ENCODE data around the gene ZFPM1. TPM values are rescaled to one million over a fixed set of nuclear protein-coding genes. Genes with fewer than 3 reads are reported as not detected.

ZFPM1 gene
- total RNA-seq, 1 experiment from 2014 or later, result 14.6 TPM

- no peak overlapping the region for H2AFZ ChIP-seq (ENCODE audit: low read depth, low read length, poor library complexity, severe bottlenecking)
- no peaks in the 10 kb centered on the region for H4K20me1 ChIP-seq (ENCODE audit: insufficient read depth)
- no peaks in the 10 kb centered on the region for H3K4me1 ChIP-seq (ENCODE audit: control insufficient read depth in 1 of 2, insufficient read depth in 2 of 2, low read length in 2 of 2)
- ChIA-PET POLR2A (no interaction called here), CTCF (no interaction called here), RAD21 (ENCODE audit: low non-redundant PET in 1 of 2, low total read pairs in 2 of 2, uncharacterized antibody in 2 of 2, unreplicated experiment in 2 of 2) (interaction anchor here in 1 of 2 experiments (0.7 kb wide), 1 partner anchor 864 kb away, joined by 3 read pairs; no protein-coding TSS in a partner anchor)
- H3K79me2 ChIP-seq (ENCODE audit: insufficient read depth, low read length), result no peaks in the 10 kb centered on the region
- no peaks in the 10 kb centered on the region for H3K9me3 ChIP-seq (ENCODE audit: control insufficient read depth in 1 of 2, insufficient read depth in 1 of 2, low read depth in 1 of 2, low read length in 2 of 2)
- no peaks in the 10 kb centered on the region for H3K27me3 ChIP-seq (ENCODE audit: insufficient read depth, low read length)
- BruUV-seq (replicated peaks), result no TSS peak
- no peak overlapping the region for H3K9ac ChIP-seq (ENCODE audit: low read length)
- no peak for TF ChIP-seq REST (IDR thresholded peaks at IDR 0.05; ENCODE audit: low read depth)
- TF ChIP-seq JUND (IDR thresholded peaks at IDR 0.05), result no peak
- no peak for TF ChIP-seq EZH2phosphoT487 (IDR thresholded peaks at IDR 0.05; ENCODE audit: borderline replicate concordance)
- TF ChIP-seq ZBTB33 (IDR thresholded peaks at IDR 0.05; ENCODE audit: extremely low read depth, insufficient replicate concordance, low read length), result no peak
- no peak for TF ChIP-seq EZH2 (IDR thresholded peaks at IDR 0.05)
- TF ChIP-seq ZNF274 (IDR thresholded peaks at IDR 0.05; ENCODE audit: low read depth, low read length), result no peak
- no peak for TF ChIP-seq ATF3 (IDR thresholded peaks at IDR 0.05)
- no peak for TF ChIP-seq ZFX (IDR thresholded peaks at IDR 0.05)
- no peak for TF ChIP-seq SP1 (IDR thresholded peaks at IDR 0.05; ENCODE audit: low read depth)
- TF ChIP-seq POLR2AphosphoS5 (IDR thresholded peaks at IDR 0.05; ENCODE audit: low read depth, low read length), result no peak
- no peak for TF ChIP-seq SRF (IDR thresholded peaks at IDR 0.05; ENCODE audit: low read depth)
- TF ChIP-seq FOSL1 (IDR thresholded peaks at IDR 0.05; ENCODE audit: low read depth), result no peak
- TF ChIP-seq POLR2A (IDR thresholded peaks at IDR 0.05; ENCODE audit: borderline replicate concordance, extremely low read depth, insufficient read depth, insufficient read length), result no peak
- TF ChIP-seq RAD21 (IDR thresholded peaks at IDR 0.05; ENCODE audit: low read depth), result no peak
- no peak for TF ChIP-seq ELF1 (IDR thresholded peaks at IDR 0.05; ENCODE audit: borderline replicate concordance, low read depth)
- TF ChIP-seq EGR1 (IDR thresholded peaks at IDR 0.05; ENCODE audit: low read depth), result no peak
- TF ChIP-seq CEBPB (IDR thresholded peaks at IDR 0.05; ENCODE audit: low read depth), result no peak
- TF ChIP-seq MAX (IDR thresholded peaks at IDR 0.05), result no peak
- TF ChIP-seq TCF7L2 (IDR thresholded peaks at IDR 0.05; ENCODE audit: borderline replicate concordance, extremely low read depth, insufficient read depth, insufficient read length), result no peak
- TF ChIP-seq YY1 (IDR thresholded peaks at IDR 0.05; ENCODE audit: extremely low read depth, insufficient replicate concordance, low read depth, low read length), result no peak
- 0 out of 2 replicates have a peak, but pooled peaks have one; percentile 11 for ATAC-seq
- H3K36me3 ChIP-seq (ENCODE audit: control insufficient read depth in 1 of 2, insufficient read depth in 2 of 2, low read length in 2 of 2), result no peaks in the 10 kb centered on the region
- H3K9me2 ChIP-seq (ENCODE audit: insufficient read depth), result no peaks in the 10 kb centered on the region
- no peak for DNase-seq (ENCODE audit: low read depth, low spot score)
- intact Hi-C loops (cut with micrococcal nuclease), result no loop called here
- H3K27ac ChIP-seq (ENCODE audit: low read depth, low read length), result no peak overlapping the region
- H3K4me2 ChIP-seq (ENCODE audit: low read length), result no peak overlapping the region
- no peak overlapping the region for H3K4me3 ChIP-seq (replicated peaks in 1 of 2; ENCODE audit: low read depth in 1 of 2, low read length in 2 of 2)
Measured at GRCh38 chr16:88512728-88513696, 59.9 kb downstream of the ZFPM1 start.

All from HCT116 (cell line).